K562 (cell line): ENCODE data around the gene TMEM53. TPM values are rescaled to one million over a fixed set of nuclear protein-coding genes. Genes with fewer than 3 reads are reported as not detected.

ENCODE experiments used
- BRD9 ChIP-seq: fragments of 450-650 bp; IDR thresholded peaks from 2 replicates; pipeline ENCODE4 v1.6.1; 2018; ENCODE audit warnings: low read depth; ENCODE audit not compliant: partially characterized antibody
- CEBPG ChIP-seq, 3 experiments: fragments of 200-800 bp in 1 of 3; sonication (Bioruptor generic) in 1 of 3; sonication (generic) in 1 of 3; formaldehyde crosslinking in 1 of 3; IDR thresholded peaks in 2 of 3; conservative IDR thresholded peaks in 1 of 3; 2 replicates each; pipeline versions ENCODE4 v1.6.1 to v1.8.0; 2016 to 2022; ENCODE audit warnings: missing compliant biosample characterization in 2 of 3, missing genetic modification characterization in 2 of 3, mild to moderate bottlenecking in 1 of 3, missing genetic modification reagents in 1 of 3
- CREM ChIP-seq: IDR thresholded peaks from 2 replicates; pipeline ENCODE4 v1.6.1; 2014; ENCODE audit warnings: antibody characterized with exemption, low read depth
- DMBX1 ChIP-seq: fragments of 250-450 bp; sonication (Bioruptor Pico); IDR thresholded peaks from 2 replicates; pipeline ENCODE4 v1.8.0; 2022; ENCODE audit warnings: inconsistent platforms, mild to moderate bottlenecking, moderate library complexity, borderline replicate concordance
- E2F5 ChIP-seq: sonication (generic); formaldehyde crosslinking; IDR thresholded peaks from 2 replicates; pipeline ENCODE4 v1.8.0; 2022; ENCODE audit warnings: mild to moderate bottlenecking, missing genetic modification reagents
- FOXO4 ChIP-seq: fragments of 450-650 bp; formaldehyde crosslinking; IDR thresholded peaks from 2 replicates; pipeline ENCODE4 v1.4.0; 2020; ENCODE audit warnings: mild to moderate bottlenecking, moderate library complexity
- MAFF ChIP-seq: IDR thresholded peaks from 2 replicates; pipeline ENCODE4 v1.6.1; 2012; ENCODE audit warnings: low read length, improper control_type of control experiment
- MITF ChIP-seq: IDR thresholded peaks from 2 replicates; pipeline ENCODE4 v1.6.1; 2014; ENCODE audit warnings: antibody characterized with exemption
- MXD1 ChIP-seq: fragments of 250-450 bp; sonication (Bioruptor Pico); IDR thresholded peaks from 2 replicates; pipeline ENCODE4 v1.8.0; 2021; ENCODE audit warnings: borderline replicate concordance, mild to moderate bottlenecking, moderate library complexity; ENCODE audit not compliant: poor library complexity, severe bottlenecking
- NCOR1 ChIP-seq: fragments of 450-650 bp; IDR thresholded peaks from 2 replicates; pipeline ENCODE4 v1.6.1; 2016; ENCODE audit warnings: mild to moderate bottlenecking, moderate library complexity
- OTX1 ChIP-seq: fragments of 450-650 bp; formaldehyde crosslinking; IDR thresholded peaks from 2 replicates; pipeline ENCODE4 v1.4.0; 2022; ENCODE audit warnings: mild to moderate bottlenecking
- PRPF4 ChIP-seq: fragments of 200-400 bp; formaldehyde crosslinking; IDR thresholded peaks from one replicate; pipeline ENCODE4 v1.6.1; 2017; ENCODE audit warnings: low read length, low read depth, mild to moderate bottlenecking; ENCODE audit not compliant: insufficient read depth, poor library complexity, severe bottlenecking
- SIX5 ChIP-seq, 2 experiments: IDR thresholded peaks; 2 replicates each; pipeline ENCODE4 v1.6.1; 2011; ENCODE audit warnings: low read length in 2 of 2, borderline replicate concordance in 1 of 2, low read depth in 1 of 2, mild to moderate bottlenecking in 1 of 2, moderate library complexity in 1 of 2; ENCODE audit not compliant: insufficient read depth in 1 of 2
- TCF7 ChIP-seq: sonication (generic); IDR thresholded peaks from 2 replicates; pipeline ENCODE4 v1.6.1; 2016; ENCODE audit warnings: antibody characterized with exemption, borderline replicate concordance
- TEAD1 ChIP-seq, 2 experiments: fragments of 450-650 bp in 1 of 2; sonication (generic) in 1 of 2; formaldehyde crosslinking; IDR thresholded peaks; 2 replicates each; pipeline versions ENCODE4 v1.4.0 to v1.8.0; 2020 to 2022; ENCODE audit warnings: mild to moderate bottlenecking in 2 of 2, missing genetic modification reagents in 1 of 2
- YBX1 ChIP-seq: fragments of 450-650 bp; IDR thresholded peaks from 2 replicates; pipeline ENCODE4 v1.7.1; 2016; ENCODE audit warnings: mild to moderate bottlenecking
- ZBTB5 ChIP-seq: fragments of 450-650 bp; IDR thresholded peaks from 2 replicates; pipeline ENCODE4 v1.6.1; 2017; ENCODE audit warnings: antibody characterized with exemption
- ZKSCAN8 ChIP-seq: fragments of 200-800 bp; sonication (Bioruptor generic); IDR thresholded peaks from 2 replicates; pipeline ENCODE4 v1.6.1; 2016; ENCODE audit warnings: missing genetic modification characterization, missing compliant biosample characterization
- polyA plus RNA-seq, 8 experiments: library from polyadenylated mRNA; depleted of rRNA in 4 of 8; stranded (reverse) in 5 of 8; unstranded in 3 of 8; fragments of >200 nt; fragmentation: Nextera tagmentation in 2 of 8; fragmentation: Illumina TruSeq in 1 of 8; extraction: Ambion mirVana in 2 of 8; extraction: Trizol in 1 of 8; gene quantifications; 2 replicates each; pipeline versions ENCODE4 v1.2.1 to v1.2.3, GENCODE V29; 2011 to 2014; ENCODE audit warnings: inconsistent platforms in 1 of 8, missing spikeins in 1 of 8
- total RNA-seq, 7 experiments: library from RNA; depleted of rRNA in 6 of 7; stranded (reverse); fragments of >200 nt in 6 of 7; fragmentation: Illumina TruSeq in 2 of 7; extraction: Trizol in 2 of 7; gene quantifications; 2 replicates each; pipeline versions ENCODE4 v1.2.1 to v1.2.3, GENCODE V29; 2011 to 2021; ENCODE audit warnings: low replicate concordance in 1 of 7

The TMEM53 gene
- total and polyA plus RNA-seq, 9 of the 15 experiments (the other 6 are each of a cell fraction or from before 2014, with no cell fraction given): 0.23 to 3.7 (median 2.0) TPM

- peak; percentile 89 for TF ChIP-seq MITF
- no peak for TF ChIP-seq ZBTB5
- peak; percentile 41; the same call in 1 of the 2 replicates for TF ChIP-seq ZKSCAN8 (CRISPR knock-in tag)
- TF ChIP-seq YBX1: no peak
- TF ChIP-seq TEAD1 (CRISPR knock-in tag; IDR thresholded peaks at IDR 0.05): no peak
- peak; percentile 92 for TF ChIP-seq MXD1 (CRISPR knock-in tag)
- no peak for TF ChIP-seq FOXO4 (CRISPR knock-in tag)
- peak; percentile 35; the same call in 1 of the 2 replicates for TF ChIP-seq DMBX1
- TF ChIP-seq E2F5 (CRISPR knock-in tag): 0 out of 2 replicates have a peak, but pooled peaks have one; percentile 13
- TF ChIP-seq PRPF4: peak; percentile 56
- peak; percentile 78 for TF ChIP-seq CREM
- TF ChIP-seq OTX1: peak; percentile 93
- TF ChIP-seq TCF7: no peak
- no peak for TF ChIP-seq CEBPG (CRISPR knock-in tag; IDR thresholded peaks at IDR 0.05)
- no peak for TF ChIP-seq CEBPG (tag; conservative IDR thresholded peaks at IDR 0.05 in 1 of 2, IDR thresholded peaks at IDR 0.05 in 1 of 2)
- no peak; a peak in 1 of 4 replicates for TF ChIP-seq SIX5 (IDR thresholded peaks at IDR 0.05; ENCODE audit: borderline replicate concordance in 1 of 2, insufficient read depth in 1 of 2, low read depth in 1 of 2, low read length in 2 of 2)
- TF ChIP-seq MAFF: no peak
- TF ChIP-seq BRD9: peak; percentile 1
- peak; percentile 40; the same call in 1 of the 2 replicates for TF ChIP-seq NCOR1
These were observed 42.4 kb downstream of the TMEM53 start (continued) for GRCh38 chr1:44631647-44632539.
